ENCODE results near the gene XPO6. TPM values are rescaled to one million over a fixed set of nuclear protein-coding genes. Genes with fewer than 3 reads are reported as not detected.

The XPO6 gene
- total RNA-seq, 1 donor from 2014 or later = 115 TPM

- H3K27ac Mint-ChIP-seq = no peak overlapping the region
- H3K4me1 Mint-ChIP-seq = no peaks in the 10 kb centered on the region
- H3K4me3 Mint-ChIP-seq = no peak overlapping the region
- peaks cover 27% of the 10 kb centered on the region for H3K36me3 Mint-ChIP-seq
- no peaks in the 10 kb centered on the region for H3K9me3 Mint-ChIP-seq
- DNase-seq (ENCODE audit: low spot score in 2 of 2, unreplicated experiment in 2 of 2) = no peak
- no peaks in the 10 kb centered on the region for H3K27me3 Mint-ChIP-seq (ENCODE audit: low read depth)
- TF ChIP-seq CTCF (IDR thresholded peaks at IDR 0.05; ENCODE audit: unreplicated experiment) = no peak
These were observed 66.0 kb downstream of the XPO6 start for GRCh38 chr16:28145796-28146195.

DNA sequence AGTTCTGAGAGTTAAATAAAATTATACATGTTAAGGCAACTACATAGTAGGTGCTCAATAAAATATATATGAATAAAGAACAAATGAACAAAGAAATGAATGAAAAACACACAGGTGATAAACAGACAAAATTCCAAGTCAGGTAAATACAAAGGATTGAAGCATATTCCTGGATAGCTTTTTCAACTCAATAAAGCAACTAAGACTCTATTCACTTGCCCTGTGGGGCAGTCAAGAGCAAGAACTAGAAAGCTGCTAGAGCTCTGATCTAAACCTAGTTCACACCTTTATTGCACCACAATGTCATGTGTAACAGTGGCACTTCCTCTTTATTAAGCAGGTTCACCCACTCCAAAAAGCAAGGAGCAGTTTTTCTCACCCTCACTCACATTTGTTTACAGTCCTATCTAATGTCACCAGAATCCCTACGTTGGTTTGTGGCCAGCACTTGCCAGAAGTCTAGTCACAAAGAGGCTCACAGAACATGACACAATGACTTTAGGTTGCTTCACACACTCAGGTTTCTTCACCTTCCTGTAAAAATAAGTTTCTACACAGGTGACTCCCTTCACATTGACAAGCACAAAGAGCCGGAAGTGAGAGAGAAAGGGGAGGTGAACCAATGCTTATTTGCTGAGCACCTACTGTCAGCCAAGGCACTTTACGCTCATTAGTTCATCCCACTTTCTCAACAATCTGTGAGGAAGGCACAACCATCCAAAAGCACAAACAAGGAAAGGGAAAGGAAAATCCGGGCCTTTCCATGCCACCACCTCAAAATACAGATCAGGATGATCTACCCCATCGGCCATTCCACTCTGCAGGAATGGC is 70.8 kb downstream of the XPO6 start:
- Mint-ChIP-seq H3K27ac (no peak overlapping the region), H3K4me1 (no peaks in the 10 kb centered on the region), H3K27me3 (ENCODE audit: low read depth) (no peaks in the 10 kb centered on the region), H3K9me3 (no peaks in the 10 kb centered on the region), H3K4me3 (no peak overlapping the region), H3K36me3 (peaks cover 32% of the 10 kb centered on the region)
- no peak for DNase-seq (ENCODE audit: low spot score in 2 of 2, unreplicated experiment in 2 of 2)
- TF ChIP-seq CTCF (IDR thresholded peaks at IDR 0.05; ENCODE audit: unreplicated experiment) = no peak

GRCh38 chr16:28139530-28139929 is 72.2 kb downstream of the XPO6 start:
- no peaks in the 10 kb centered on the region for H3K4me1 Mint-ChIP-seq
- no peak for DNase-seq (ENCODE audit: low spot score in 2 of 2, unreplicated experiment in 2 of 2)
- H3K27ac Mint-ChIP-seq = no peak overlapping the region
- H3K9me3 Mint-ChIP-seq = no peaks in the 10 kb centered on the region
- no peaks in the 10 kb centered on the region for H3K27me3 Mint-ChIP-seq (ENCODE audit: low read depth)
- peak; percentile 32 for TF ChIP-seq CTCF (IDR thresholded peaks at IDR 0.05; ENCODE audit: unreplicated experiment)
- peaks cover 46% of the 10 kb centered on the region for H3K36me3 Mint-ChIP-seq
- H3K4me3 Mint-ChIP-seq = no peak overlapping the region

DNA sequence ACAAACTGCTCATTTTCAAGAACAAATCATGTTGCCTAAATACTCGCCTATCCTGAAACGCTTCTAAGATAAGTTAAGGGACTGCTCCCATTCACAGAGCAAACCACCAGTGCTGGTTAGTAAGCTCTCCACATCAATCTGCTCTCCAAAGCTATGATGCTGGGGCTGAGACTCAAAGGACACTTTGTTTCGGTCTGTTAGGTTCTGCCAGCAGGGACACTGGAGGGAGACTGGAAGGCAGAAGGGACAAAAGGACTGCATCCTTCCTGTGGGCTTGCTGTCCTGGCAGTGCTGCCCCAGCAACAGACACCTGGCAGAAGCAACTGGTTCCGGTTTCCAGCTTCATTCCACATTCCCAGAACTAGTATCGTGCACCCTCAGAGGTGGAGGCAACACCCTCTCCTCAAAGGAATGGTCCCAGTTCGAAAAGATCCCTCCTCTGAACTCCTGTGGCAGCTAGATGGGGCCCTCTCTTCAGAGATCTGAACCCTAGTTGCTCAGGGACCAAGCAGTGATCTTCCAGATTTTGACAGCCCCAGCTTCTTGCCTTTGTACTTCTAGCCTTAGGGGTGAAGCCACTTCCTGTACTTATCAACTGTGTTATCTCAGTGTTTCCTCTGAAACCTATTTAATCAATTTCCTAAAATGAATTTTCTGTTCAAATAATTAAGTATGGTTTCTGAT is 74.9 kb downstream of the XPO6 start:
- DNase-seq (ENCODE audit: low spot score in 2 of 2, unreplicated experiment in 2 of 2) = no peak
- Mint-ChIP-seq H3K4me1 (no peaks in the 10 kb centered on the region), H3K9me3 (no peaks in the 10 kb centered on the region), H3K27me3 (ENCODE audit: low read depth) (no peaks in the 10 kb centered on the region), H3K36me3 (peaks cover 63% of the 10 kb centered on the region), H3K27ac (no peak overlapping the region), H3K4me3 (no peak overlapping the region)
- TF ChIP-seq CTCF (IDR thresholded peaks at IDR 0.05; ENCODE audit: unreplicated experiment) = no peak

- no peak for DNase-seq (ENCODE audit: low spot score in 2 of 2, unreplicated experiment in 2 of 2)
- TF ChIP-seq CTCF (IDR thresholded peaks at IDR 0.05; ENCODE audit: unreplicated experiment) = no peak
- Mint-ChIP-seq H3K4me1 (peaks cover 3% of the 10 kb centered on the region), H3K4me3 (no peak overlapping the region), H3K9me3 (no peaks in the 10 kb centered on the region), H3K27ac (no peak overlapping the region), H3K36me3 (peaks cover 59% of the 10 kb centered on the region), H3K27me3 (ENCODE audit: low read depth) (no peaks in the 10 kb centered on the region)
These were observed 78.1 kb downstream of the XPO6 start for GRCh38 chr16:28133666-28134065.

All from mesothelial cell of epicardium (in vitro differentiated cells).